GM12874 (cell line): ENCODE results near the gene BPIFB4.

ENCODE experiments used
- TF ChIP-seq, protein P1 (sequence below): IDR thresholded peaks from 2 replicates; pipeline ENCODE4 v1.5.1; 2011; ENCODE audit warnings: low read depth, mild to moderate bottlenecking, control low read depth, low read length, moderate library complexity; ENCODE audit not compliant: insufficient read depth

Gene BPIFB4

DNA sequence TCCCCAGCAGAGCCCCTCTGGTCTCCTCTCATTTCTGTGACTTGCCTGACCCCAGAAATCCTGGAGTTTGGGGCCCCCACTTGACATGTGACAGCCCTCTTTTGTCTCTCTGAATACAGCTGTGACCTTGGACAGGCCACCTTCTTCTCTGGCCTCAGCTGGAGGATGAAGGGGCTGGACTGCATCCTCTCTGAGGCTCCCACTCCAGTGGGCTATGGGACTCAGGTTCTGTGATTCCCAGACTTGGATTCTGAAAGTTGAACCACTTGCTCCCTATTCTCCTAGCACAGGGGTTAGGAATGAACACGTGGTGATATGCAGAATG, 16.7 kb upstream of the BPIFB4 start:
- TF ChIP-seq, protein P1, sequence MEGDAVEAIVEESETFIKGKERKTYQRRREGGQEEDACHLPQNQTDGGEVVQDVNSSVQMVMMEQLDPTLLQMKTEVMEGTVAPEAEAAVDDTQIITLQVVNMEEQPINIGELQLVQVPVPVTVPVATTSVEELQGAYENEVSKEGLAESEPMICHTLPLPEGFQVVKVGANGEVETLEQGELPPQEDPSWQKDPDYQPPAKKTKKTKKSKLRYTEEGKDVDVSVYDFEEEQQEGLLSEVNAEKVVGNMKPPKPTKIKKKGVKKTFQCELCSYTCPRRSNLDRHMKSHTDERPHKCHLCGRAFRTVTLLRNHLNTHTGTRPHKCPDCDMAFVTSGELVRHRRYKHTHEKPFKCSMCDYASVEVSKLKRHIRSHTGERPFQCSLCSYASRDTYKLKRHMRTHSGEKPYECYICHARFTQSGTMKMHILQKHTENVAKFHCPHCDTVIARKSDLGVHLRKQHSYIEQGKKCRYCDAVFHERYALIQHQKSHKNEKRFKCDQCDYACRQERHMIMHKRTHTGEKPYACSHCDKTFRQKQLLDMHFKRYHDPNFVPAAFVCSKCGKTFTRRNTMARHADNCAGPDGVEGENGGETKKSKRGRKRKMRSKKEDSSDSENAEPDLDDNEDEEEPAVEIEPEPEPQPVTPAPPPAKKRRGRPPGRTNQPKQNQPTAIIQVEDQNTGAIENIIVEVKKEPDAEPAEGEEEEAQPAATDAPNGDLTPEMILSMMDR = no peak

DNA sequence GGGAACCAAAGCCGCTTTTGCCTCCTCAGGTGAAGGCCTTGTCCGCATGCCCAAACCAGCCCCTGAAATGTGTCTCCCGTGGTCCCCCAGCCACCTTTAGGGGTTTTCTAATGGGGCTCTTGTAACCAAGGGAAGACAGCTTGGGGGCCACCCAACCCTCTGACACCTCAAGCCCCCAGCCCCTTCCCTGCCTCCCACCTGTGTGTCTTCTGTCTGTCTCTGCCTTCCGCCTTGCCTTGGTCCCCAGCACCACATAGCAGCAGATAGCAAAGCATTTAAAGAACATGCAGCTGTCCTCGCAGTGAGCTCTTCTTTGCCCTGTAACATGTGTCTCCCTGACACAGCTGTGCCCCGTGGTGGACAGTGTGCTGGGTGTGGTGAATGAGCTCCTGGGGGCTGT, 16.2 kb upstream of the BPIFB4 start:
- TF ChIP-seq, protein P1 = no peak

DNA sequence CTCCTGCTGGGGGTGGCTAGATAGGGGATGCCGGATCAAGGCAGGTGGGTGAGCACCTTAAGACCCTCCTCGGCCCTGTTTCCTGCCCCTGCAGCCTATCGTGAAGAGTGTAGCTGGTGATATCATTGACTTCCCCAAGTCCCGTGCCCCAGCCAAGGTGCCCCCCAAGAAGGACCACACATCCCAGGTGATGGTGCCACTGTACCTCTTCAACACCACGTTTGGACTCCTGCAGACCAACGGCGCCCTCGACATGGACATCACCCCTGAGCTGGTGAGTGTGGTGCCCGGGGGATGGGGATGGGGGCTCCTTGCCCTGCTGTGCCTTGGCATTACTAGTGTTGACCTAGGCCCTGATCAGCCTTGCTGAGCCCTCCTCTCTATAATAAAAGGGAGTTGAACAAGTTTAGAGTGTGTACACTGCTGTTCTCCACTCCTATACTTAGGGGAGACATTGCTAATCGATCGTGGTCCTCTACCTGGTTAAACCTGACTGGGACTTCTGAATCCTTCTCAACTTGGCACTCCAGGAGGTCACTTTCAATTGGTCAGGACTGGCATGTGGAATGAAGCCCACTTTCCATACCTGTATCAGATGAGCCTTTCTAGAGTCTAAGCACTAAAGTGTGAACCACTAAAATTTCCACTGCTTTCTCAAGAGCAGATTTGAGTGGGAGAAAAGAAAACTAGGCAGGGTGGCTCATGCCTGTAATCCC, 14.7 kb upstream of the BPIFB4 start:
- TF ChIP-seq, protein P1 = no peak

DNA sequence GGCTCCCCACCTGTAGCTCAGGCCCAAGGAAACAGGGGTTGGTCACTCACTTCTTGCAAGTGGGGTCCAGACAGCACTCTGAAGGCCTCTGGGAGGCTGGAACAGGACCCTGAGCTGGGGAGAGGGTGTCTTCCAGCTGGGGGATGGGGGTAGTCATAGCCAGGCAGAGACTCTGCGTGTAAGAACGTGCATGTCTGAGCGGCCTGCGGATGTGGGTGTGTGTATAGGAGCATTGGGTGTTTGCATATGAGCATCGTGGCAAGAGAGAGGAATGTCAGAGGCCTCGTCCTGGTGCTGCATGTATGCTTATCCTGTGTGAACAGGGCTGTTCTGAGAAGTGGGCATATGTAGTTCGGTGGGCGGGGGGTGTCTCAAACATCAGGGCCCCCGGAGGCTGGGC, 13.7 kb upstream of the BPIFB4 start:
- TF ChIP-seq, protein P1 = no peak

GRCh38 chr20:33067806-33068205, 11.6 kb upstream of the BPIFB4 start:
- TF ChIP-seq, protein P1 = no peak

GRCh38 chr20:33068251-33068939, 11.0 kb upstream of the BPIFB4 start:
- TF ChIP-seq, protein P1 = no peak

GRCh38 chr20:33069673-33070072, 9.8 kb upstream of the BPIFB4 start:
- TF ChIP-seq, protein P1 = no peak
